Measurements from ENCODE around the gene PIK3C2B. TPM values are rescaled to one million over a fixed set of nuclear protein-coding genes. Genes with fewer than 3 reads are reported as not detected.

The PIK3C2B gene
- total and polyA plus RNA-seq, 2 of the 8 experiments (the other 6 are each of a cell fraction or from before 2014, with no cell fraction given), result 20.4 to 36.7 TPM

DNA sequence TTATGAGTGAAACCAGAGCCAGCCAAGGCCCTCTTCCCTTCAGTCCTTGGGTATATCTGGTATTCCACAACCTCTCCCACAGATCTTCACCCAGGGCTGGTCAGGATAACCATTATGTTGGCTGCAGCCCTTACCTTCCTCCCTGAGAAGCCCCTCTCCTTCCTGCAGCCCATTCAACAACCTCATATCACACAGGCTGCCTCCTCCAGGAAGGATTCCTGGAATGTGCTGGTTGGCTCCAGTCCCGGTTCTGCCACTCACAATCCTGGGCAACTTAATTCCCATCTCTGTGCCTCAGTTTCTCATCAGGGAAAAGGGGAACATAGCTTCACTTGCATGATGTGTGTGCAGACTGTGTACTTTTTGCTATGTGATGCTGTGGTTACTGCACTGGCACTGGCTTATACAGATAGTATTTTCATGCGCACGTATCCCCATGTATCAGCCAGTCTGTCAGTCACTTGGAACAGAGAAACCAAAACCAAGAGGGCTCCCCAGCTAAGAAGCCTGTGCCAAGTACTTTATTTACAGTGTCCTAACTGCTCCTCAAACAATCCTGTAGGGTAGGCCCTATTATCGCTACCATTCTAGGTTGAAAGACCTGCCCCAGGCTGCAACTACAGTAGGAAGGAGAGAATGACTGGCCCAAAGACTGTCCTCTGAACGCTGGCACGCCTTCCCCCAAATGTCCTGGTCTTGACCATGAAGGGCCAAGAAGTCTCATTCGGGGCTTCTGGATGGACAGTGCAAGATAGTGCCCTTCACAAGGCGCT is 43.1 kb downstream of the PIK3C2B start:
- Histone ChIP-seq H3K27ac (ENCODE audit: low read depth, low read length) (no peak overlapping the region), H2AK5ac (ENCODE audit: low read depth, low read length) (no peak overlapping the region), H3K23ac (ENCODE audit: insufficient read length) (no peak overlapping the region), H2BK20ac (ENCODE audit: low read length) (no peak overlapping the region), H3K14ac (ENCODE audit: insufficient read length) (no peak overlapping the region), H3K9me3 (ENCODE audit: insufficient read depth in 2 of 2, low read depth in 1 of 2, low read length in 1 of 2) (no peaks in the 10 kb centered on the region; a peak in 1 of 4 replicates), H3K79me1 (ENCODE audit: low read depth, low read length) (no peaks in the 10 kb centered on the region), H3K56ac (replicated peaks; ENCODE audit: insufficient read length, low read depth, low read length) (no peak overlapping the region), H3K18ac (ENCODE audit: extremely low read depth, low read length) (no peak overlapping the region), H3K36me3 (ENCODE audit: control insufficient read depth in 2 of 4, insufficient read depth in 4 of 4, low read length in 3 of 4) (peaks cover 0 to 2% (median 0%) of the 10 kb centered on the region in 4 experiments; a peak in 2 of 8 replicates), H2BK5ac (ENCODE audit: low read depth, low read length) (no peak overlapping the region), H2BK12ac (ENCODE audit: low read depth, low read length) (peak overlapping the region; percentile 50; the same call in 1 of the 2 replicates), H4K8ac (ENCODE audit: extremely low read depth, insufficient read depth, low read length) (no peak overlapping the region), H2AFZ (ENCODE audit: low read length) (no peak overlapping the region), H2BK15ac (ENCODE audit: low read length) (0 out of 2 replicates have a peak overlapping the region, but pooled peaks have one; percentile 31), H3K4me1 (replicated peaks in 1 of 4; ENCODE audit: control insufficient read depth in 3 of 4, insufficient read depth in 4 of 4, low read length in 3 of 4) (peaks cover 12 to 35% (median 23%) of the 10 kb centered on the region in 4 experiments), H3K23me2 (ENCODE audit: low read depth, low read length) (no peaks in the 10 kb centered on the region), H3K9ac (replicated peaks in 1 of 4; ENCODE audit: extremely low read depth in 1 of 4, low read depth in 3 of 4, low read length in 3 of 4) (no peak overlapping the region), H4K5ac (ENCODE audit: insufficient read length, low read depth, low read length) (no peak overlapping the region), H2BK120ac (replicated peaks; ENCODE audit: low read depth, low read length) (no peak overlapping the region), H3K27me3 (replicated peaks in 1 of 4; ENCODE audit: control insufficient read depth in 3 of 4, extremely low read depth in 1 of 4, insufficient read depth in 3 of 4, low read length in 3 of 4) (no peaks in the 10 kb centered on the region), H3K4me3 (ENCODE audit: extremely low read depth in 1 of 4, insufficient read depth in 2 of 4, low read depth in 3 of 4, low read length in 4 of 4) (no peak overlapping the region), H4K91ac (replicated peaks; ENCODE audit: insufficient read length, low read length) (peak overlapping the region; percentile 19), H3K4ac (replicated peaks; ENCODE audit: insufficient read length, low read depth, low read length) (no peak overlapping the region), H3K79me2 (ENCODE audit: control insufficient read depth in 1 of 2, insufficient read depth in 2 of 2, low read length in 2 of 2) (no peaks in the 10 kb centered on the region), H3K4me2 (ENCODE audit: insufficient read depth in 1 of 2, low read depth in 2 of 2, low read length in 2 of 2) (no peak overlapping the region), H4K20me1 (replicated peaks in 1 of 2; ENCODE audit: control insufficient read depth in 1 of 2, insufficient read depth in 2 of 2, low read length in 2 of 2) (no peaks in the 10 kb centered on the region)
- POLR2A ChIA-PET (ENCODE audit: partially characterized antibody), result interaction anchor here (0.9 to 7.0 kb wide), 3 partner anchors 22 to 43 kb away, joined by 3 to 42 read pairs (median 28); partner anchors contain the start of gene PIK3C2B
- DNase-seq (ENCODE audit: low read depth in 1 of 2, low spot score in 2 of 2) (no peak), FAIRE-seq (no peak)
- CTCF ChIA-PET (ENCODE audit: partially characterized antibody), result interaction anchor here (1.2 to 47.3 kb wide), 4 partner anchors 15 to 128 kb away, joined by 3 to 2124 read pairs (median 157); partner anchors contain the start of genes MDM4 and PIK3C2B
- WGBS, 2 experiments (ENCODE audit: extremely low coverage in 1 of 2, insufficient coverage in 1 of 2, insufficient read length in 1 of 2, insufficient replicate concordance in 2 of 2, low coverage in 1 of 2, low lambda C conversion rate in 2 of 2, missing lambda C conversion rate in 1 of 2), result 65% methylated on average over 8 of the region's 8 CpGs; no CpG with 5 or more reads in 1 of the 2 experiments
- TF ChIP-seq HDAC6 (IDR thresholded peaks at IDR 0.05; ENCODE audit: low read depth, low read length) (no peak), SP1 (IDR thresholded peaks at IDR 0.05; ENCODE audit: low read depth, low read length) (no peak), POLR2A (IDR thresholded peaks at IDR 0.05; ENCODE audit: control extremely low read depth in 1 of 2, low read depth in 2 of 2, low read length in 2 of 2) (no peak), RXRA (IDR thresholded peaks at IDR 0.05; ENCODE audit: insufficient read depth, low read depth, low read length) (no peak), BRCA1 (IDR thresholded peaks at IDR 0.05; ENCODE audit: low read depth, low read length) (no peak)
